Hepatic stellate cell (primary cell): ENCODE measurements around the gene NINJ1.

Experiments used
- DNase-seq: peaks from one replicate; pipeline ENCODE4 v3.0.0; 2011; ENCODE audit warnings: low spot score

The NINJ1 gene

GRCh38 chr9:93132287-93132927 is 1.6 kb downstream of the NINJ1 start:
- DNase-seq = peak; percentile 62

DNA sequence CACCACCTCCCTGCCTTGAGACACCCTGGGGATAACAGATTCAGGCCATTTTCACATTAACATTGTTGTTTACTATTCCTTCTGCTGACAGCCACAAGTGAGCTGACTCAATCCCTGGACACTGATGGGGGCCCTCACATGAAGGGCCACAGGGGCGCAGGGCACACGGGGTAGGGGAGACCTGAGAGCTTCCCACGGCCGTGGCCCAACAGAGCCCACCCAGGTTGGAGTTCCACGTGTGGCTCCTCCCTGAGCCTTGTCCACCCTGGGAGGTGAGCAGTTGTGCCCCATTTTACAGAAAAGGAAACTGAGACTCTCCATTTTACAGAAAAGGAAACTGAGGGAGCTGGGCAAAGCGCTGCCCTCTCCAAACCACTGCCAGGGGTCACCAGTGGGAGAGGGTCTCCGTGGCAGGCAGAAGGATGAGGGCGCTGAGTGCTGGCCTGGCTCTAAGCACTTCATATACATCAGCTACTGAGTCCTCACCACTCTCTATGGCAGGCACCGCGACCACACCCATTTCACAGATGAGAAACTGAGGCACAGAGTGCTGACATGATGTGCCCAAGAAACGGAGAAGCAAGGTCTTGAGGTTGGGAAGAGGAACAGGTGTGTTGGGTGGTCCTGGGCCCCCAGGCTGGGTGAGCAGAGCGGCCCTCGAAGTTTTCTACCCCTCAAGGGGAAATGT is 2.3 kb downstream of the NINJ1 start:
- no peak for DNase-seq

DNA sequence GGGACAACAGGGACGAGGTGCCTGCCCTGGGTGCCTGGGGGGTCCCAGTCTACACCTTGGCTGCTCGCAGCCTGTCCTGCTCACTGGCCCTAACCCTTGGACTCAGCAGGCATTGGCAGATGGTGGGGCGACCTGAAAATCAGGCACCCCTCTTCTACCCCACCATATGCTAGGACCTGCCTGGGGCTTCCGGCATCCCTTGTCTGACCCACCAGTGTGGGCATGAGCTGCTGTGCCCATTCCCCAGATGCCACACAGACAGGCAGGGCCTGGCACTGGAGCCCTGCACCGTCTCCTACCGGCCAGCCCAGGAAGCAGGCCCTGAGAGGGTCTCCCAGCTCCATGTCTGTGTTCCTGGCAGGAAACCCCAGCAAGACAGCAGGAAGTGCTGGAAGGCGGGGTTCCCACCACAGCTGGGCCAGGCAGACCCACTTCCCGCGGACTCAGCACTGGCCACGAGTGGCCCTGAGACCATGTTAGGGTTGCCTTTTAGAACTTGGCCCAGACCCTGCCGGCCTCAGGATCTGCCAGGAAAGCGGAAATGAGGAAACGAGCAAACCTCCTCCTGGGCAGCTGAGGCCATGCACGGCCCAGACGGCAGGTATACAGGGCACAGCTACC is 3.1 kb downstream of the NINJ1 start:
- no peak for DNase-seq

- DNase-seq = no peak
Measured at GRCh38 chr9:93129691-93130500, 4.2 kb downstream of the NINJ1 start.

GRCh38 chr9:93129286-93129685 is 4.8 kb downstream of the NINJ1 start:
- DNase-seq = no peak

DNA sequence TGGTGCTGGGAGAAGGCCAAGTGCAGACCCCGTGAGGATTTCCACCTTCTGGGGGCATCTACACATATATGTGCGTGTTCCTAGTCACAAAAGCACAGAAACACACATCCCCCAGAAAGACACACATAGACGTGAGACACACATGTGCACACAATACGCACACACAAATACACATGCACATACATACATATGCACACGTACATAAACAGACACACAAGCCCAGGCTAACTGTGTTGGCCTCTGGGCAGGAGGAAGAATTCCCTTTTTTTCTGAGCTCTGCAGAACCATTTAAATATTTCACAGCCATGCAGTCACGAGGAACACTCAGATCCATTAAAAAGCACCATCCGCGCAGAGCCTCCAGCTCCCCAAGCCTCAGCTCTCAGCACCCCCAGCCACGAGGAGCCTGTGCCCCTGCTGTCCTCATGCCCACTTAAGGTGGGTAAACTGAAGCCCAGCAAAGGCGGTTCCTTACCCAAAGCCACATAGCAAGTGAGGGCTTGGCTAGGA is 5.3 kb downstream of the NINJ1 start:
- no peak for DNase-seq

DNA sequence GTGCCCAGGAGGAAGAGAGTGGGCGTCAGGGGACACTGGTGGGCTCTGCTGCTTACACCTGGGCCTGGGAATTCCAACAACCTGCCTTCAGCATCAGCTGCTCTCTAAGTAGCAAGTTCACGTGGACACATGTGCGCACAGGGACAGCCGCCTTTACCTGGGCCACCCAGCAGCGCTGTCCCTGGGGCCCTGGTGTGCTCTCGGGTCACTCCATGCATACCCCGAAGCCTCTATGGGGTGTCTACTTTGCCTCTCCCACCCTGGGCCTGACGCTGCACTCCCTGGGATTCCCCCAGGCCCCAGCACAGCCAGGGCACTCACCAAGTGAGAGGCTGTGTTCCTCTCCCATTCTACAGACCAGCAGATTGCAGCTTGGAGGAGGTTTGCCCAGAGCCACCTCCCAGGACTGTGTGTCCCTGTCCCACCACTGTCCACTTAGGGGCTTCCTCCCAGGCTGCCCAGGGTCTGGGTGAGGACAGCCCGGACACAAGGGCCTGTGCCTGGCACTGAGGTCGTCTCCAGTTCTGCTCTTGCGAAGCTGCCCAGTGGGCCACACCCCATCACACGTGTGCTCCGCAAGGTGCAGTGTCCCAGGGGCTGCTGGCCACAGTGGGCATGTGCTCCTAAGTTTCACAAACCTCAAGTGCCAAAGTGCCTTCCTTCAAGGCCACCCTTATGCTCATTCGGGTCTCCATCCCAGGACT is 5.9 kb downstream of the NINJ1 start:
- DNase-seq = no peak

DNA sequence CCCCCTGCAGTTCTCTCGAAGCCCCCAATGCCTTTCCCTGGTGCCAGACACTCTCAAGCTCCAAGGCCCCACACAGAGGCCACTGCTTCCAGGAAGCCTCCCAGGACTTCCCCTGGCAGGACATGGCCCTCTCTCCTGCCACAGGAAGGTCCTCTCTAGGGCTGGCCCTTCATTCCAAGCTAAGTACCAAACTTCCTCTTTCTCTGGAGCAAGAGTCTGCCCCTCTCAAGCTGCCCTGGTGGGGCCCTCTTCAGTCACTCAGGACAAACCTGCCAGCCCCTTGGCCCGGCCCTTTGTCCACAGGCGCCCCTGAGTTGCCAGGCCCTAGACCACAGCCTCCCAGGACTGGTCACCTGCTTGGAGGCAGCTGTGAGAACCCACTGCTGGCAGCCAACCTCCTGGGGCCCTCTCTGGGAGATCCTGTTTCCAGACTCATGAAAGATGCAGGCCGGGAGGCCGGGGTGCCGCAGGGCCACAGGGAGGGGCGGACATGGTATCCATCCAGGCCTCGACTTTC is 6.6 kb downstream of the NINJ1 start:
- DNase-seq = no peak

GRCh38 chr9:93126825-93127368 is 7.2 kb downstream of the NINJ1 start:
- DNase-seq = no peak

DNA sequence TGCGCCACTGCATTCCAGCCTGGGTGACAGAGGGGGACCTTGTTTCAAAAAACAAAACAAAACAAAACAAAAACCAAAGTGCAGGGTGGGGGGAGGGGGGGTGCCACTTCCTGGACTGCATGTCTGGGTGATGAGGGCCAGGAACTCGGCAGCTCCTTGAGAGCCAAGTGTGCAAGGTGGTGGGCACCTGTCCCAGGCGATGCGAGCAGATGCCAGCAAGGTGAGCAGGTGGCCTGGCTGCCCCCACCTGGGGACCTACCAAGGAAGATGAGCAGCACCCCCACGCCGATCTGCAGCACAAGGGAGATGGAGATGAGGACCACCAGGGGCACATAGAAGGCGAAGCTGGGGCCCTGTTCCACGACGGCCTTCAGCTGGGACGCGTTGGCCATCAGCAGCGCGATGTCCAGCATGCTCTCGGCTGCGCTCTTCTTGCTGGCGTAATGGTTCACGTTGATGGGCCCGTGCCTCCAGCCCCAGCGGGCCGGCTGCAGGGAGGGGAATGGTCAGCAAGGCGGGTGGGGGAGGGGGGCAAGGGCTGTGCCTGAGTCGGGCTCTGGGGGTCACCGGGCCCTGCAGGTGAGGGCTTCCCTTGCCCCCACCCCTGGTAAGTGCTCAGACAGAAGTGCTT is 7.8 kb downstream of the NINJ1 start:
- no peak for DNase-seq

DNA sequence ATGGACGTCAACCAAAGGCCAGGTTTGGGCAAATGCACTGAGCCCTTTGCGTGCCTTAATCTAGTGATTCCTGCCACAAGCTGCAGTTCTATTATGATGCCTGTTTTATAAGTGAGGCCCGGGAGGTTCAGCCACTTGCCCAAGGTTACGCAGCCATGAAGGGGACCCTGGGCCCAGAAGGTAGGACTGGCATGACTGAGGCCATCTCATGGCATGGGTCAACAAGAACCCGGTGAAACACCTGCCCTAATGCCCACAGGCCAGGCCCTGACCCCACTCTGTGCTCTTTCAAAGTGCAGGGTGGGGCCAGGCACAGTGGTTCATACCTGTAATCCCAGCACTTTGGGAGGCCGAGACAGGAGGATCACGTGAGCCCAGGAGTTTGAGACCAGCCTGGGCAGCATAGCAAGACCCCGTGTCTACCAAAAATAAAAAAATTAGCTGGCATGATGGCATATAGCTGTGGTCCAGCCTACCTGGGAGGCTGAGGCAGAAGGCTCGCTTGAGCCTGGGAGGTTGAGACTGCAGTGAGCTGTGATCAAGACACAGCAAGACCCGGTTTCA is 8.6 kb downstream of the NINJ1 start:
- no peak for DNase-seq

DNA sequence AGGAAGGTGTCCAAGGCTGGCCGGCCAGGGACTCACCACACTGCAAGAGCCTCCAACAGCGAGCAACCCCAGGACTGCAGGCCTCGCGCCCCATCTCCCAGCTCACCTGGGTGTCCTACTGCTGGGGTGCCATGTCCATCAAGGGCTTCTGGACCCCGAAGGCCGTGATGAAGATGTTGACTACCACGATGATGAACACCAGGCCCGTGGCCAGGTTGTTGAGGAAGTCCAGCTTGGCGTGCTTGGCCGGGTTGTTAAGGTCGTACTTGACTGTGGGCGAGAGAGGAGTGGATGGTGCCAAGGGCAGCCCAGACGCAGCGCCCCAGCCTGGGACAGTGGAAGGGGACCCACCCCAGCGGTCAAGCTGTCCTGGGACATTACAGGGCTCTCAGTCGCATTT is 9.3 kb downstream of the NINJ1 start:
- no peak for DNase-seq

DNA sequence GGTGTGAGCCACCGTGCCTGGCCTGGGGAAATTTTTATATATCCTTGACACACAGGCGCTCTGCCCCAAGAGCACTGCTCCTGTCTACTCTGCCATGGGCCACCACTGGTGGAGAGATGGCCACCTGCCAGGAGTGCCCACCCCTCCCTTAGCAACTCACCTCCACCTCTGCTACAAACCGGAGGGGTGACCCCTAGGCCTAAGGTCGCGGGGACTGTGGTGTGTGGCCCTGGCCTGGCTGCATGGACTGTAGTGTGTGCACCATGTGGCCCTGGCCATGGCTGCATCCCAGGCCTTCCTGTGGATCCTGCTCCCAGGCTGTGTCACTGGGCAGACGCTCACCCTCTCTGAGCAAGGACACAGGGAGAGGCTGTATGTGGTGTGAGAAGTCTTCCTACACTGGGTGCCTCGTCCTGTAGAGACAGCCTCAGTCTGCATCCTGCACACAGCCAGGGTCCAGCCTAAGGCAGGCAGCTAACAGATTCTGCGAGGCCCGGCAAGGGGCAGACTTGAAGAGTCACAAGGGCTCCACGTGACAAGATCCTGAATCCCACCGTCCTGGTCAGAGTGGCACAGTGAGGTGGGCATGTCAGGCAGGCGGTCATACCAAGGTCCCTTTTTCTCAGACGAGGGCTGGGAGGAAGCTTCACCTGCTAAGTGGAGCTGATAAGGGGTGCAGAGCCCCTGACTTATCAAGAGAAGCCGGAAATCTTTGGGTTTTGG is 10.3 kb downstream of the NINJ1 start:
- no peak for DNase-seq

- no peak for DNase-seq
Measured at GRCh38 chr9:93122721-93123221, 11.3 kb downstream of the NINJ1 start.

GRCh38 chr9:93121316-93122241 is 12.5 kb downstream of the NINJ1 start:
- no peak for DNase-seq

DNA sequence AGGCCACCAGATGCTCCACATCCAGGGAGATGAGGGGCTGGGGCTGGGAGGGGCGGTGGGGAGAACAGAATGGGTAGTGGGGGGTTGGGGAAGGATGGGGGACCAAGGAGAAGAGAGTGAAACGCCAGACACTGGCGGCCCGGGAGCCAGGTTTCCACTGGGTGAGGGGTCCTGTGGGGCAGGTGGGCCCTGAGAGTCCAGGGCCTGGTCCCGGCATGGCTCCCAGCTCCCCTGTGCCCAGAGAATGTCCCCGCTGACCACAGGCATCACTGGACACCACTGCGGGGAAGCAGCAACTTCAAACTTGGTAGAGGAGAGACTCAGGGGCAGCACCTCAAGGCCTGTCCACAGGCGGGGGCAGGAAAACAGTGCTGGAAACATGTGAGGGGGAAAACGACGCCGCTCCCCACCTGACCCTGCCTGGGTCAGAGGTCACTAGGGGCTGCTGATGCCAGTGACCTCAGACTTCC is 13.2 kb downstream of the NINJ1 start:
- no peak for DNase-seq

GRCh38 chr9:93119953-93120845 is 13.9 kb downstream of the NINJ1 start:
- DNase-seq = peak; percentile 96

GRCh38 chr9:93119703-93119952 is 14.4 kb downstream of the NINJ1 start:
- DNase-seq = no peak
